AG20443 (cell line): ENCODE measurements around the gene LTBP3.

Experiments
- DNase-seq: peaks from one replicate; pipeline ENCODE4 v3.0.0; 2012; ENCODE audit warnings: low spot score, mixed read lengths

LTBP3 gene

GRCh38 chr11:65585396-65586246 lies 27.5 kb upstream of the LTBP3 start:
- no peak for DNase-seq

DNA sequence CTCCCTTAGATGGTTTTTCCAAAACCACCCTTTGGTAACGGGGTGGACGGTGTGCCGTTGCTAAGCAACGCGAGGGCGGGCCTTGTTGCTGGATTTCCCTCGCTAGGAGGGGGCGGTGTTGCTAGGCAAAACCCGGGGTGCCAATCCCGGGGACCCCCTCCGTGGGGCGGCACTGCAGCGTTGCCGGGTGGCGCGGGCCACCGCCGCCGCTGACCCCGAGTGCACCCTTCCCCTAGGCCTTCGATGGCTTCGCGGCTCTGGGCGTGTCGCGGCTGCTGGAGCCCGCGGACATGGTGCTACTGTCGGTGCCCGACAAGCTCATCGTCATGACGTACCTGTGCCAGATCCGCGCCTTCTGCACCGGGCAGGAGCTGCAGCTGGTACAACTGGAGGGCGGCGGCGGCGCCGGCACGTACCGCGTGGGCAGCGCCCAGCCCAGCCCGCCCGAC lies 26.6 kb upstream of the LTBP3 start:
- no peak for DNase-seq

DNA sequence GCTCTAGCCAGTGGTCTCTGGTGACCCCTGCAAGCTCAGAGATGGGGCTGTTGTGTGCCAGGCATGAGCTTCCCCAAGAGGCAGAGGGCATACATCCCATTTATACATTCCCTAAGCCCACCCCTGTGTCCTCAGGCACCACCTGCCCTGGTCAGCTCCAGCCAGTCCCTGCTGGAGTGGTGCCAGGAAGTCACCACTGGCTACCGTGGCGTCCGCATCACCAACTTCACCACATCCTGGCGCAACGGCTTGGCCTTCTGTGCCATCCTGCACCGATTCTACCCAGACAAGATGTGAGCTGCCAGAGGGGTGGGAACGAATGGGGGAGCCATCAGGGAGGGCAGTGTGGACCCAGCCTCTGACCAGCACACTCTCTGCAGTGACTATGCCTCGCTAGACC lies 25.9 kb upstream of the LTBP3 start:
- DNase-seq, result no peak

GRCh38 chr11:65583589-65583988 lies 25.4 kb upstream of the LTBP3 start:
- DNase-seq, result no peak

DNA sequence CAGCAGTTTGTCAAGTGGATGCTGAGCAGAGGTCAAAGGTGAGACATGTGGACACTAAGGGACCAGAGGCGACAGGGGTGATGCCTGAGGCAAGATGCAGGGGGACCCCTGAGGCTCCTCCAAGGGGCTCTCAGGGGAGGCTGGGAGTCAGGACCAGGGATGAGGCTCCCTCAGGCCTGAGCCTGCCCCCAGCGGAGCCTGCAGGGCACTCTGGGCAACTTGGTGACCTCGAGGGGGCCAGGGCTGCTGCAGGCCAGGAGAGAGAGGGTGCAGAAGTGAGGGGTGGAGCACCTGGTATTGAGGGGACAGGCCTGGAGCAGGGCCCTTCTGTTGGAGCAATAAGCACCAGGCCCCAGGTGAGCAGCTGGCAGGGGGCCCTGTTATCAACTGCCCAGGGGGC lies 23.8 kb upstream of the LTBP3 start:
- no peak for DNase-seq

DNA sequence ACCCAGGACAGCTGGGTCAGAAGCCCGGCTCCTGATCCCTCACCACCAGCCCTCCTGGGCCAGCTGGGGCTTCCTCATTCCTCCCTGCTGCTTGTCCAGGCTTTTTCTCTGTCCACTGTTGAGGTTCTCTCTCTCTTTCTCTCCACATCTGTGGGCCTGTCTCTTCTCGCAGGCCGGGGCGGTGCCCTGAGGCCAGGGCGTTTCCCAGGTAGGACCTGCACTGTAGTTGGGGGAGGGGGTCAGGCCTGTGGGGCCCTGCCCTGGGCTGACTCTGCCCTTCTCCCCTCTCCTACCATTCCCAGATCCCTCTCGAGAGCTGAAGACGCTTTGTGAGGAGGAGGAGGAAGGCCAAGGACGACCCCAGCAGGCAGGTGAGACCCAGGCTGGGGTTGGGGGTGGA lies 22.6 kb upstream of the LTBP3 start:
- no peak for DNase-seq

DNA sequence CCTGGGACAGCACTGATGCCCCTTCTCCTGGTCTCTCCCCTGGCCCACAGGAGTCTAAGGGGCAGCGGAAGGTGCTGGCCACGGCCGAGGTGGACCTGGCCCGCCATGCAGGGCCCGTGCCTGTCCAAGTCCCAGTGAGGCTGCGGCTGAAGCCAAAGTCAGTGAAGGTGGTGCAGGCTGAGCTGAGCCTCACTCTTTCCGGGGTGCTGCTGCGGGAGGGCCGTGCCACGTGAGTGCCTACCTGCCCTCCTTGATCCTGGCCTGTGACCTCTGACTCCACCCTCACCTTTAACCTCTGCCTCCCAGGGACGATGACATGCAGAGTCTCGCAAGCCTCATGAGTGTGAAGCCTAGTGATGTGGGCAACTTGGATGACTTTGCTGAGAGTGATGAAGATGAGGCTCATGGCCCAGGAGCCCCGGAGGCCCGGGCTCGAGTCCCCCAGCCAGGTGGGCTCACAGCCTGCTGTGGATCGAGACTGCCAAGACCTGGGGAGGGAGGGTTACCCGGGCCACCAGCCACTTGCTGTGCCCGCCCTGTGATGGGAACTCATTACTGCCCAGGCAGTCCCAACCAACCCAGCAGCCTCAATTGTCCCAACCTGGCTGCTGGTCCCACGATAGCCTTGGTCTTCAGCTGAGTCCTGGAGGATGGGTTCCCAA lies 22.0 kb upstream of the LTBP3 start:
- DNase-seq, result no peak

DNA sequence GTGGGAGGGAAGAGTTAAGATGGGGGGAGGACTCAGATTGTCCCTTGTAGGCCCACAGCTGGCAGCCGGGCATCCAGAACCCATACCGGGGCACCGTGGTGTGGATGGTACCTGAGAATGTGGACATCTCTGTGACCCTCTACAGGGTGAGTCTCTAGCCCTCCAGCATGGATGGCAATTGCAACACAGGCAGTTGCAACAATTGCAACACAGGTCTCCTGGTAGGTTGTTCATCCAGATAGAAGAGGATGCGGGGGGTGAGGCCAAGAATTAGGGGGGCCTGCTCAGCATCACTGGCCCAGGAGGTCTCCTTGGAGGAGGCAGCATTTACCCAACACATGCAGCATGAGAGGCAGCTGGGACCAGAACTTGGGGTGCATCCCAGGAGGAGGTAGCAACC lies 21.1 kb upstream of the LTBP3 start:
- no peak for DNase-seq

DNA sequence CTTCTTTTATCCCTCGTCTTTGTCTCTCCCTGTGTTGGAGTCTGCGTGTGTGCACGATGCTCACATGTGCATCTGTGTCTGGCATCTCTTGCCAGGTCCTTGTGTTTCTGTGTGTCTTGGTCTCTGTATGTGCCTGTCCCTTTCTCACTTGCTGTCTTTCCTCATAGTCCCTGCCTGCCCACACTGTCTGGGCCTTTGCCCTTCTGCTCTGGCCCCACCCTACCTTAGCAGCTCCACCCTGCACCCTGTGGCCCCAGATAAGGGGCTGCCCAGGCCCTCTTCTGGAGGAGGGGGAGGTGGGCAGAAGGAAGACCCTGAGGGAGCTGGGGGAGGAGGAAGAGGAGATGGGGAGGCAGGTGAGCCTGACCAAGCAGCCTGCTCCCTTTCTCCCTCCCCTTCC lies 20.5 kb upstream of the LTBP3 start:
- DNase-seq, result no peak

GRCh38 chr11:65578134-65578533 lies 20.0 kb upstream of the LTBP3 start:
- DNase-seq, result no peak

GRCh38 chr11:65577756-65578109 lies 19.6 kb upstream of the LTBP3 start:
- no peak for DNase-seq

DNA sequence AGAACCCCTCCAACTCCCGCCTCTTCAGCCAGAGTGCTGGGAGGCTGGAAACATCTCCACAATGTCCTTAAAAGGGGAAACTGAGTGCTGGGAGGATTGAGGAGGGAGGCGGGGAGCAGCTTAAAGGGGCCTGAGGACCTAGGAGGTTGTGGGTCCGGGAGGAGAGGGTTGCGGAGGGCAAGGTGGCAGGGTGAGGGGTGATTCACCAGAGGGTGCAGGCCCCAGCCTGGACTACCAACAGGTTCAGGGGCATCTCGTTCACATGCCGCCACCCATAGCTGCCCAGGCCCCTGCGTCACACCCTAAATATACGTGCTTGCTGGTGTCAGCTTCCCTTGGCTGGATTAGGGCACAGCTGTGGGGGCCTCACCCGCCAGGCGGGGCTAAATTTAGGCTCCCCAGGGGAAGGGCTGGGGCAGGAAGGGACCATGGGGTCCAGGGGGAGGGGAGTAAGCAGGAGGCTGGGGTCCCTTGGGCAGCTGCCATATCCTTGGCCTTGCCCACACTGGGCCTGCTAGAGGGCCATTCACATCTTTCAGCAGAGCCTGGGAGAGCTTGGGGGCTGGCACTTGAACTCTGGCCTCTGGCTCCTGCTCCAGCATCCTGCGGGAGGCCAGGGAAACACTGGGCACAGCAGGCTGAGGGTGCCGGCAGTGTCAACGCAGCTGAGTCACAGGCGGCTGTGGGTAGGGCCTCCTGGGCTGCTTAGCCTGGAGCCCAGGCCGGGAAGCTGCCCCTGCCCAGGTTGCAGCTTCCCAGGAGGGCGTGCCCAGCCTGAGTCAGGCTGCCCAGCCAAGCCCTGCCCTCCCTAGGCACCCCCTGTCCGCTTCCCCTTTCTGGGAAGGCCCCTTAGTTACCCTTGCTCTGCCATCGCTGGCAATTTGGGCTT lies 19.0 kb upstream of the LTBP3 start:
- peak; percentile 85 for DNase-seq

DNA sequence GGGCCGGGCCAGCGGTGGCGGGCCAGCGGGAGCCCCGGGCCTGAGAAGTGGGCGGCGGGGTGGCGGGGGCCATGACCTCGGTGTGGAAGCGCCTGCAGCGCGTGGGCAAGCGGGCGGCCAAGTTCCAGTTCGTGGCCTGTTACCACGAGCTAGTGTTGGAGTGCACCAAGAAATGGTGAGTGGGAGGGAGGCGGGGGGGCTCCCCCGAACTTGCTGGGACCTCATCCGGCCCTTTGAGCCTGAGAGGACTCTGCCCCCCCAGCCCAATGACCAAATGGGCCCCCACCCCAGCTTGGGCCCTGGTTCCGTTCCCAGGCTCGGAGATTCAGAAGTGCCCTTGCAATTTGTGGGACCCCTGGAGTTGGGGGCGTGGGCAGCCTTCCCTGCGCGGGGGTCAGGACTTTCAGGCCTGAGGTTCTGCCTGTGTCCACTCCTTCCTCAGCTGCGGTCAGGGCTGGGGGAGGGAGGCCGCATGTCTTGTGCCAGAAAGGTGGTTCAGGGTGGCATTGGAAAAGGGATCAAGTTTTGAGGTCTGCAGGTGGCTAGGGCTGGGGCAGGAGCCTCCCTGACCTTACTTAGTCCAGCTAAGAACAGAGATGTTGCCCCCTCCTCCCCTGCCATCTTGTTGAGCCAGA lies 18.2 kb upstream of the LTBP3 start:
- no peak for DNase-seq

- peak; percentile 87 for DNase-seq
Measured at GRCh38 chr11:65575568-65576231, 17.5 kb upstream of the LTBP3 start, which contains the start of gene EHBP1L1. Gene EHBP1L1, plus strand, starts transcription at chr11:65576053. Its CDS starts 250 bp downstream, at chr11:65576303.

GRCh38 chr11:65574811-65575567 lies 16.8 kb upstream of the LTBP3 start:
- no peak for DNase-seq

DNA sequence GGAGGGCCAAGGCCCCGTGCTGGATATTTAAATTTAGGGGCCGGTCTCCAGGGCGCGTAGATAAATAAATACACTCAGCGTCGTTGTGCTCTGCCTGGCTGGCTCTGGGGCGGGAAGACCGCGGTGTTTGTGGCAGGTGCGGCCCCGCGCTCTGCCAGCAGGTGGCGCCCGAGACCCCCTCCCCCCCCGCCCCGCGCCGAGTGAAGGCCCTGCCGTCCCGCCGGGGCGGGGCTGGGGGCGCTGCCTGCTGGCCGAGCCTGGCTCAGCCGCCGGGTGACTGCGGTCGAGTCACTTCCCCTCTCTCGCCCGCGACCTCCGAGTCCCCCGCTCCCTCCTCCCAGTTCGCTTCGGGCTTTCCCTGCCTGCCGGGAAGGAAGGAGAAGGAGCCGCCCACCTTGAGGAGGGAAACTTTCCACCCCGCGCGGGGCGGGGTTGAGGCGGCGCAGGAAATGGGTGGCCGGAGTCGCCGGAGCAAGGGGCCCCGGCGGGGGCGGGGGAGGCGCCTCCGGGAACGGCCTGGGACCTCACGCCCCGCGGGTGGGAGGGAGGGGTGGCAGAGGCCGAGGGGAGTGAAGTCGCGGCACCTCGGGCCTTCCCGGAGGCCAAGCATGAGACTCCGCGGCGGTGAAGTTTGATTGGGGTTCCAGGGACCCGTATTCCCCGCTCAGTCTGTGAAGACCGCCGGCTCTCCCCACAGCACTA lies 16.1 kb upstream of the LTBP3 start:
- peak; percentile 96 for DNase-seq

GRCh38 chr11:65573391-65574079 lies 15.4 kb upstream of the LTBP3 start:
- DNase-seq, result no peak

DNA sequence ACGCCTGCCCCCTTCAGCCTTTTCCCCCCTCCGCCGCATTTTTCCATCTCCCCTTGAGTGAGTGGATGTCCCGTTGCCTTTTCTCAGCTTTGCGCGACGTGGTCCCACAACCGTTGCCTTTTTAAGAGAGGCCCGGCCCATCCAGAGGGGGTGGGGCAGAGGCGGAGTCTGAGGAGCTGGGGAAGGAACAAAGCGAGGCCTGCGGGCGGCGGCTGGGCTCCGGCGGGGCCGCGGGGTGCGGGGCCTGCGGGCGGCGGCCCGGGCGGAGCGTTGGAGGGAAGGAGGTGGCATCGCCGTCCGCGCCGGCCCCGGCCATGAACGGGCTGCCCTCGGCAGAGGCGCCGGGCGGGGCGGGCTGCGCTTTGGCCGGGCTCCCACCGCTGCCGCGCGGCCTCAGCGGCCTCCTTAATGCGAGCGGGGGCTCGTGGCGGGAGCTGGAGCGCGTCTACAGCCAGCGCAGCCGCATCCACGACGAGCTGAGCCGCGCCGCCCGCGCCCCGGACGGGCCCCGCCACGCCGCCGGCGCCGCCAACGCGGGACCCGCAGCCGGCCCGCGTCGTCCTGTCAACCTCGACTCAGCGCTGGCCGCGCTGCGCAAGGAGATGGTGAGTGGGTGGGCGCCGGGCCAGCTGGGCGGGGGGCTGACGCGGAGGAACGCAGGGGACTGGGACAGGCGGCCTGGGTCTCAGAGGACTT lies 14.3 kb upstream of the LTBP3 start, which contains the start of gene FAM89B:
TSS of gene FAM89B (plus strand) at position 183 of the 696 bp plus-strand sequence. CDS start at position 315, 132 bp downstream.
- DNase-seq, result peak; percentile 86

DNA sequence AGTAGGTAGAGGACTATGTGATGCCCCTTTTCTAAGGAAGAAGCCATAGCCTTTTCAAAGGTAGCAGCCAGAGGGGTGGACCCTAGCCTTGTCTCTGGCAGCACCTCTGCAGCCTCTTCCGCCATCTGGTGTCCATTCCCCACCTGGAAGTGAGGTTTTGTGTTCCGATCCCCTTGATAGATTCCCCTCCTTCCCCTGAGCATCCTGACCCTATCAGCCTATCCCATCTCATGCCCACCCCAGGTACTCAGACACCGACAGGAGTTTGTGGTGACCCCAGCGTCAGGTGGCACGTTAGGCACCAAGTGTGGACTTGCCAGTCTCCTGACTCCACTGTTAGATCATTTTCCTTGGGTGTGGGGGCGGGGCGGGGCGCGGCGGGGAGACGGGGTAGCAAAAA lies 13.8 kb upstream of the LTBP3 start:
- no peak for DNase-seq
